Left kidney (tissue), 8 donors: ENCODE data around the gene CFAP300. TPM values are rescaled to one million over a fixed set of nuclear protein-coding genes. Genes with fewer than 3 reads are reported as not detected.

Experiments used
- DNase-seq: peaks from one replicate; pipeline ENCODE4 v3.0.0-alpha.2; 2013
- long read RNA-seq, 8 donors: transcript quantifications; one replicate each; lab custom pipeline, GENCODE V29; 2026
- polyA plus RNA-seq: library from polyadenylated mRNA; unstranded; fragments of 120-200 nt; gene quantifications from one replicate; pipeline ENCODE4 v1.2.1, GENCODE V29; 2013; ENCODE audit not compliant: insufficient read length

The CFAP300 gene
- 4.7 TPM for polyA plus RNA-seq
- long read RNA-seq, donor 1 = 0 reads
- long read RNA-seq, donor 2, partial matches to known transcripts = 0 of 3 reads
- long read RNA-seq, donor 2, other reads (novel, unspliced or antisense) = 0 of 3 reads
- long read RNA-seq, donor 3, partial matches to known transcripts = 0 of 1 reads
- long read RNA-seq, donor 3, other reads (novel, unspliced or antisense) = 0 of 1 reads
- long read RNA-seq, donor 4 = 0 reads
- long read RNA-seq, donor 5, partial matches to known transcripts = 0 of 7 reads
- long read RNA-seq, donor 5, other reads (novel, unspliced or antisense) = 0 of 7 reads
- long read RNA-seq, donor 6, partial matches to known transcripts = 0 of 3 reads
- long read RNA-seq, donor 6, other reads (novel, unspliced or antisense) = 0 of 3 reads
- long read RNA-seq, donor 7, partial matches to known transcripts = 0 of 3 reads
- long read RNA-seq, donor 7, other reads (novel, unspliced or antisense) = 0 of 3 reads
- long read RNA-seq, donor 8 = 0 reads

DNA sequence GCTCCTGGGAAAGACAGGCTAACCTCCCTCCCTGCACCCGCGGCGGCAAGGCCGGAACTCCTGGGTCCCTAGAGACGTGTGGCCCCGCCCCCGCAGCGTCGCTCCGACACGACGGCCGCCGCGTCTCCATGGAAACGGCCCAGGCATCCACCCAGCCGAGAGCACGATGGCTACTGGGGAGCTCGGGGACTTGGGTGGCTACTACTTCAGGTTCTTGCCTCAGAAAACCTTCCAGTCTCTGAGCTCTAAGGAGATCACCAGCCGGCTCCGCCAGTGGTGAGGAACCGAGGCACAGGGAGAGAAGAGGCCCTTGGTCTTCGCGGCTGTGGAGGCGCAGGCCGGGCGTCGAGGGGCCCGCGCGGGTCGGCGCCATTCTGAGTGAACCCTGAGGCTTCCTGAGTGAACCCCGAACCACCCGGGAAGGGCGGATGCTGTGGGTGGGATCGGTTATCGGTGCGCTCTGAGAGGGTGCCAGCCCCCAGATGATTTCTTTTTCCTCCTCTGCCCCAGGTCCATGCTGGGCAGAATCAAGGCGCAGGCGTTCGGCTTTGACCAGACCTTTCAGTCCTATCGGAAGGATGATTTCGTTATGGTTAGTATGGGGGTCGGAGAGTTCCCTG lies at the start of gene CFAP300:
TSS of gene CFAP300 (plus strand) at position 133 of the 620 bp plus-strand sequence. CDS start at position 167, 34 bp downstream.
- DNase-seq = peak; percentile 79

DNA sequence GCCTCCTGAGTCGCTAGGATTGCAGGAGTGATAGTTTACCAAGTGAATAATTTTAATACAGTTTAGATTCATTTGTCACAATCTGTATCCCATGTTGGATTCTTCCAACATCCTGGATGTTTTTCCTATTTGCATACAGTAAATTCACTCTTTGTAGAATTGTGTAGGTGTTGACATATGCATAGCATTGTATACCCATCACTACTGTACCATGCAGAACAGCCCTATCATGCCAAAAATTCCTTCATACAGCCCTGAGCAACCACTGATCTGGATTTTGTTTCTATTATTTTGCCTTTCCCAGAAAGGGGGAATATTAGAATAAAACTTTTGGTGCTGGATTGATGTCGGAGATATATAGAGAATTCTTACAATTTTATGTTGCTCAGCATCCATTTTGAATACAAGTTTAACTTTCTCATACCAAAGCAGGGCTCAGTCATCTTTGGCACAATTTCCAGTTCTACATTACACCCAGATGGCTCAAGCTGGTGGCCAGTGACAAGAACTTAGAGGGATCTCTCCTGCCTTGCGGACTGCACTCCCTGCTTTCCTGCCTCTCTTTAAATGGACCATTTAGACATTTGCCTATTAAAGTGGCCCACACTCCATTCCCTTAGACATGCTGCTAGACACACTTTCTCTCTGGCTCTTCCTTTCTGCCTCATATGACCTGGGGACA lies 45.4 kb upstream of the CFAP300 start:
- no peak for DNase-seq

DNA sequence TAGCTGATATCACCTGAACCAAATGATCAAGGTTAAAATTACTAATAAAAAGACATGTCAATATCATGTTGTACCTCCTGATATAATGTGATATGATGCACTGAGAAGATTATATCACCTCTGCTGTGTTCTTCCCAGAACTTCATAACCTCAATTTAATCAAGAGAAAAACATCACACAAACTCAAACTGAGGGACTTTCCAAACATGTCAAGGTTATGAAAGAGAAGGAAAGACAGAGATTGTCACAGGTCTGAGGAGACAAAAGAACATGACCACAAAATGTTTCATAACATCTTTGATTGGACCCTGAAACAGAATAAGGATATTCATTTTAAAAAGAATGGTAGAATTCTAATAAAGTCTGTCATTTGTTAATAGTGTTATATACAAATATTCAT lies 43.0 kb upstream of the CFAP300 start:
- DNase-seq = no peak

DNA sequence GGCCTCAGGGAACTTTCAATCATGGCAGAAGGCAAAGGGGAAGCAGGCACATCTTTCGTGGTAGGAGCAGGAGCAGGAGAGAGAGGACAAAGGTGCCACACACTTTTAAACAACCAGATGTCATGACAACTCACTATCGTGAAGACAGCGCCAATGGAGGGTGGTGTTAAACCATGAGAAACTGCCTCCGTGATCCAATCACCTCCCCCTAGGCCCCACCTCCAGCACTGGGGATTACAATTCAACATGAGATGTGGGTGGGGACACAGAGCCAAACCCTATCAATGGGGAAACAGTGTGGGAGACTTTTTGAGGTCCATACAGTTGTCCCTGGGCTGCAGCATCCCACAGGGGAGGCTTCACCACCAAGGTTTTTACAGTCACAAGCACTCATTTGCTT lies 41.9 kb upstream of the CFAP300 start:
- DNase-seq = no peak

DNA sequence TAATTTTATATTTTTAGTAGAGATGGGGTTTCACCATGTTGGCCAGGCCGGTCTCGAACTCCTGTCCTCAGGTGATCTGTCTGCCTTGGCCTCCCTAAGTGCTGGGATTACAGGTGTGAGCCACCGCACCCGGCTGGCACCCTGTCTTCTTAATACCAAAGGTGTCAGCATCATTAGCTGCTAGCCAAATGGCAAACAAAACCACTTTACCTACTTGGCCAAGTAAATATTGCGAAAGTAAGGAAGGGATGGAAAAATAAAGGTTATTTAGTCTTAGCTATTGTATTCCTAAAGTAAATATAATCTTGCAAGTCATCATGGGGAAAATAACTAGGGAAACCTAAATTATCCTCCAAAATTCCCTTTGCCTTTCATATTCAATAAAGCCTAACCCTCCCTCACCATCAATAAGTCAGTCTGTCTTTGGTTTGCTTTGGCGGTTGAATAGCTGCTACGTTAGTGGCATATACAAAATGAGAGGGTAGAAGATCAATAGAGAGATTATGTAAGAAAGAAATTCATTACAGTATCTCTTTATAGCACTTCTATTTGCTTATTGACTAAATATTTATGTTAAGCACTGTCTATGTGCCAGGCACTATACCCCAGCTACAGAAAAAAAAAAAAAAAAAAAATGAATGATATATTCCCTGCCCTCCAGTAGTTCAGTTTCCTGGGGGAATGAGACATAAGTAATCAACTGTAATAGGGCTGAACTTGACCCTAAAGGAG lies 40.2 kb upstream of the CFAP300 start:
- DNase-seq = no peak

DNA sequence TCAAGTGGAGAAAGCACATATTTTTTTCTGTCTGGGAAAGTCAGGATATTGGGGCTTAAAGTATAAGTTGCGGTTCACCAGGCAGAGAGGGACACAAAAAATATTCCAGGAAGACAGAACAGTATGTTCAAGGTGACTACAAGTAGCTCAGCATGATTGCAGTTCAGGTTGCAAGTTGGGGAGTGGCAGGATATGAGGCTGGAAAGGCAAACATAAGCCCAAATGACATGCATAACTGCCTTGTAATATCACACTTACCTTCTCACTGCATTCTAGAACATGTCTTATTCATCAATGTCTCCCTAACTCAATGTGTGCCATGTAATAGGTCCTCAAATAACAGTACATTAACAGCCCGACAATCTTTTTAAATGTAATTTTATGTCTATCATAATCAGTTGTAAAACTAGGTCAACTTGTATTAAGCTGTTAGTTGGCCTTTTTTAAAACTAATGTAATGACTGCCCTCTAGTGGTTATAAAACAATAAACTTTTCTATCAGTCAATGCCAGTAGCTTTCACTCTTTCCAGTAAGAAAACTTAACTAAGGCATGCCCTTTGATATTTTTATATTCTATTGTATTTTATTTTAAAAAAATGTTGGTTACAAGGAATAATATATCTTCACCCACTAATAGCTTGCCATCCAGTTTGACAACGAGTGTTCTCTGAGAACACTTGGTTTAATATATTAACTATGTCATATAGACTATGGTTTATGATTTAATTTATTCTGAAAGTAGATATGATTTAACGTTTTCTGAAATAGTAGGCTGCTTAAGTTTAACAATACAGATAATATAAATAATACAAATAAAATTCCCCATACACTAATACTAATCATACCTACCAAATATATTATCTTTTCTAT lies 39.4 kb upstream of the CFAP300 start:
- peak; percentile 64 for DNase-seq

DNA sequence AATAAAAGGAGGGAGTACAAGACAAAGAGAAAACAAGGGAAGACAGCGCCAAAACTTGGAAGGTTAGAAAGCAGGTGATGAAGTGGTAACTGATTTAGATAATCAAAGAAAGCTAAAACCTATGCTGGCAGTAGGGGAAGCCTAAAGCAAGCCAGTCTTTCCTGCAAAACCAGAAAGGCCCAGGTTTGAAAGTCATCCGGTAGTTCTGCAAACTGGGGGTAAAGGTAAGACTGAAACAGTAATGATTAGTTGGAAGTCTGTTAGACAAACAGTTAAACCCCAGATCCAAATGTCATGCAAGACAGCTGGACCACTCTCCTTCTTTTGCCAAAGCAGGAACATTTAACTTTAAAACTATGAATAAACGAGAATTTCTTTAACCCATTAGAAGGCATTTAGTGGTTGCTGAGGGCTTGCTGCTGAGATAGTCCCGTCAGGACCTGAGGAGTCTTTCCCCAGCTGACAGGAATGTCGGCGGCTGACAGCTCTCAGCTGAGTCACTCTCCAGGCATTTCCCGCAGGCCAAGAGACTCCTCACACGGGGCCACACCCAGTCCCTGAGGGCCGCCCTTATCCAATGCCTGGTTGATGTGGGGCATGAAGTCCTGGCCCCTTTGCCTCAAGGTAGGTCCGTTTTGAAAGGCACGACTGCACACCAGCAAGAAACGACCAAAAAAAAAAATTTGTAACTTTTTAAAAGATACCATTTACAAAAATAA lies 36.3 kb upstream of the CFAP300 start:
- DNase-seq = no peak

DNA sequence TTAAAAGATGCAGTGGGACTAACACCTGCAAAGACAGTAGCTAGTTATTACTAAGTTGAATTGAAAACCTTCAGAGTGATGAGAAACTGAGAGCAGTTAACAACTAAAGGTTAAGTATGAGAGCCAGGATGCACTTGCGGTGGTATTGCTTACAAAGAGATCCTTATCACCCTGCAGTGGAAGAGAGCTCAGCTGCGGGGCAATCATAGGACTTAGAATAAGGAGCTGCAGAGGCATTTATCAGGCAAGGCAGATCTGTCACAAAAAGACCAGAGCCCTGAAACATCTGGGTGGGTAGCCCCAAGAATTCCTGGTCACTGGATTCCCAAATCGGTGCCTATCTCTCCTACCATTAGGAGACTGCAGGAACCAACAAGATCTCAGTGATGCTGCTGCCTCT lies 34.3 kb upstream of the CFAP300 start:
- no peak for DNase-seq

DNA sequence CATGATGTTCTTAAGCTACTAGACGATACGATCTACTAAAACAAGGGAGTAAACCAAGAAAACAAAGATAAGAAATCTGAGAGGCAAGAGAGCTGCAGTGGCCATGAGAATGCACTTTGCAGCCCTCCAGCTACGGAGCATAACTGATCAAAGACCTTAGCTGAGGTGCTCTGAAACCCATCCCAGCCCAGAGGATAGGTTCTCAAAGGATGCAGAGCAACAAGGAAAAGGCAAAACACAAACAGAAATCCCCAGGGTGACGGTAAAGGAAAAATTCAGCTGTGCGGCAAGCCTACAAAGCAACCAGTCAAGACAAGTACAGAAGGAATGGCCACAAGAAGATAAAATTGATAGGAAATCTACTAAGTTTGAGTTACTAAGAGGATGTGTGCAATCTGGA lies 32.5 kb upstream of the CFAP300 start:
- no peak for DNase-seq

DNA sequence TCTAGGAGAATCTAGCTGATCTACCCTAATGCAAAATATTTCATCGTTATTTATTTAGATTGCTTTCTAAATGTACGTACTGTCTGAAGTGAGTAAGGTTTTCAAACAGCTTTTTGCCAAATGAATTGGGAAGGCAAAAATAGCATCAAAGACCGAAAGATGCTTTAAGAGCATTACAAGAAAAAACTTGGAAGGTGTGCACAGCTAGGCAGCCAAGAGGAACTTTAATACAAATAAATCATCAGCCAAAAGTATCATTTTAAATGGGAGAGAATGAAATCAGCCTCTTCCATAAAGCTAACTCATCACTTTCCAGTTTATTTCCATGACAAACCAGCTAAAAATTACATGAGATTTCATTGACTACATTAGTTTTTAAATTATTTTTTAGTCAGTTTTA lies 30.2 kb upstream of the CFAP300 start:
- no peak for DNase-seq

DNA sequence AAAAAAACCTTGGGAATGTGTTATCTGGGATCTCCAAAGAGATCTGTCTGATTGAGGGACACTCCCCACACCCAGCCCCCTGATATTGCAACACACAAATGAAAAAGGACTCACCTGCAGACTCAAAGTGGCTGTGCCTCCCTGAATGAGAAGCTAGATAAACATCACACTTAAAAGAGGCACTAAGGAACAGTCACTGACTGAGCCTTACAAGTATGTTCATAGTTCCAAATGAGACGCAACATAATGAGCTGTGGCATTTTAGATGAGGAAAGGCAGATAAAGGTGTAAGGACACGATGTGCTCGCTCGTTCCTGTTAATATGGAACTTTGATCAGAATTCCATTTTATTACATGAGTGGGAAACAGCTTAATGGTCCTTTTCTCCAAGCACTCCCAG lies 21.0 kb upstream of the CFAP300 start:
- DNase-seq = no peak

DNA sequence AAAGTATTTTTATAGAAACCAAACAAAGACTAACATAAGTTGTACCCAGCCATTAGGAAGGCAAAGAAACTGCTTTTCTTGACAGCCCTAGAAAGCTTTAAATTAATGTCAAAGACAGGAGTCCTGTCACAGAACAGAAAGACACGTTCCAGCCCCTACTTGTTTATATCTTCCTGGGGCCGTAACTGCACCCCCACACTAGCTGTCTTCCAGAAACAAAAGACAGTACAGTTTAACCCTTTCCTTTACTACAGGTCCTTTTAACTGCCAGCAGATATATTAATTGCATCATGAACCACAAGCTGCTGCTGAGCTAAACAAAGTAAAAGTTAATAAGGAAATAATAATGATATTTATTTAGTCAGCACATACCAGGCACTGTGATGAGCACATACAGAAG lies 20.3 kb upstream of the CFAP300 start:
- no peak for DNase-seq

DNA sequence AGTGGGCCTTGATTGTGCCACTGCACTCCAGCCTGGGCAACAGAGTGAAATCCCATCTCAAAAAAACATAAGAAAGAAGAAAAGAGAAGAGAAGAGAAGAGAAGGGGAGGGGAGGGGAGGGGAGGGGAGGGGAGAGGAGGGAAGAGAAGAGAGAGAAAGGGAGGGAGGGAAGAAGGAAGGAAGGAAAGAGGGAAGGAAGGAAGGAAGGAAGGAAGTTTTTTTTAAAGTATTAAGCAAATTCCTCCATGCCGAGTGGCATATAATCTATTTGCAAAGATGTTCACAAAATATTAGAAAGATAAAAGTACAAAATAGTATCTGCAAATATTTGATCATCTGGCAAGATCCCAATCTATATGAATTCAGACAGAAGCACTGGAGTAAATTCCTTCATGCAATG lies 10.5 kb upstream of the CFAP300 start:
- DNase-seq = no peak

DNA sequence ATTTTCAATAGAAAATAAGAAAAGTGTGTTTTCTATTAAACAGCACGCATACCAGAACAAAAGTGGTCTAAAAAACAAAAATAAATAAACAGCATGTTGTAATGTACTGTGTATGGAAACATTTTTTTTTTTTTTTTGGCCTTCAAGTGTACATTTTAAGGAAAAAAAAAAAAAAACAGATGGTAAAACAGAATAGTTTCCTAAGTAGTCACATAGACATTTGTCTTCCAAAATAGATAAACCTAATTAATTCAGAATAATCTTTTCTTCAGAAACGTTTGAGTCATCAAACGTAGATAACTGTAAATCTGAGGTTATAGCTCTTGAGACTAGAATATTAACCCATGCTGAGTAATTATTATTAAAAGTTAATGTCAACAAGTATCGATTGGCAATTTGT lies 396 bp upstream of the CFAP300 start:
- DNase-seq = no peak

DNA sequence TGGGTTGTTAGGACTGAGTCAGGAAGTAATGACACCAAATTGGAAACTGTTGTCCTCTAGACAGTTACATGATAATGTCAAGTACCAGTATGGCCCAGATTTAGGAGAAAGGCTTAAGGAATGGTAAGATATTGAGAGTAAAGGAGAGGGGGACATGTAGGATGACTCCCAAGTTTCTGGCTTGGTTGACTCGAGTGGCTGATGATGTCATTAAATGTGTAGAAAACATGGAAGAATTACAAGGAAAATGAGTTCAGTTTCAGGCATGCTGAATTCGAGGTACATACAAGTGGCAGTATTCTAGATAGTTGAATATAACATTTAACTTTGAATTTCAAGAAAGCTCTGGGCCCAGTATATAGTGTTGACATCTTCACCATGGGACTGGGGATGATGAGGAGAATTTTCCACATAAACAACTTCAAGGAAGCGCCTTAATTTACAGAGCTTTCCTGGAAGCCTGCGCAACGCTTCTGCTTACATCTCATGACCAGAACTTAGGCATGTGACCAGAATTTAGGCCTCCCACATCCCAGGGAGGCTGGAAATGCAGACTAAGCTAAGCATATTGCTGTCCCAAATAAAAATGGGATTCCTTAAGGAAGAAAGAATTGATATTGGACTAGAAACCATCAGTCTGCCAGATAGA lies 3.8 kb downstream of the CFAP300 start:
- no peak for DNase-seq

DNA sequence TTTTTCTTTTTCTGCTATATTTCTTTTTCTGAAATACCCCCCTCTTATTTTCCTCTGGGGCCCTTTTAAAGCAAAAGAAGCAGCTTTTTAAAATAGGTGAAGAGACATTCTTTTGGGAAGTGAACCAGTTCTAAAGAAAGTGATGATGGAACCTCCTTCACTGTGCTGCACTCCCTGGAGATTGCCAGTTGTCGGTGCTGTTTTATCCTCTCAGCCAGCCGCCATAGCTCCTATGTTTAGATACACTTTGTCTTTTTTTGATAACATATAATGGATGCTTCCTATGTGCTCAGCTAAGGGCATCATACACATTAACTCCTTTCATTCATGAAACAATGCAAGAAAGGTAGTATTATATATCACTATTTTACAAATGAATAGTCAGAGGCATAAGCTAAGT lies 14.0 kb downstream of the CFAP300 start:
- no peak for DNase-seq

DNA sequence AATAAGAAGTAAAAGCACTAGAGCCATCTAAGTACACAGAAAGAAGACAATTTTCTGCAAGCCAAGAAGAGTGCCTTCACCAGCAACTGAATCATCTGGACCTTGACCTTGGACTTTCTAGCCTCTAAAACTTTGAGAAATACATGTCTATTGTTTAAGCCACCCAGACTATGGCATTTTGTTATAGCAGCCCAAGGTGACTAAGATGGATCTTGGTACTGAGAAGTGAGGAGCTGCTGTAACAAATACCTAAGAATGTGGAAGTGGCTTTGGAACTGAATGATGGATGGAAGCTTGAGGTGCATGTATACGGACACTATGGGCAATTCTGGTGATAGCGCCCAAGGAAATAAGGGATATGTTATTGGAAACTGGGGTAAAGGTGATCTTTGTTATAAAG lies 14.9 kb downstream of the CFAP300 start:
- DNase-seq = no peak

DNA sequence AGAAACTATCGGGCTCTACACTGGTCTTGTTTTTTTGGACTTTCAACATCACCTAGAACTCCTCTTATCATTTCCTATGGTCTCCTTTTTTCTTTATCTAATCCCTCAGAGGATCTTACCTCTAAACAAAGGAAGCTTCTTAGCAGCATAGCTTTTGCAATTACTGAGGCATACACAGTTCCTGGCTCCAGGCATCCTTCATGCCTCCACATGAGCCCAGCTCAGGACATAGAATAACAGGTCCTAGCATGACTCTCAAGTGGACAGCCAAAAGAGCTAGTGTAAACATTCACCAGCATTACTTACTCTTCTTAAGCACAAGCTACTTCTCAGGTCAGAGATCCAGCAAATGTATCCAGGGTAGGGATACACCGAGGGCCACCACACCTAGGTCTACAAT lies 17.1 kb downstream of the CFAP300 start:
- no peak for DNase-seq

DNA sequence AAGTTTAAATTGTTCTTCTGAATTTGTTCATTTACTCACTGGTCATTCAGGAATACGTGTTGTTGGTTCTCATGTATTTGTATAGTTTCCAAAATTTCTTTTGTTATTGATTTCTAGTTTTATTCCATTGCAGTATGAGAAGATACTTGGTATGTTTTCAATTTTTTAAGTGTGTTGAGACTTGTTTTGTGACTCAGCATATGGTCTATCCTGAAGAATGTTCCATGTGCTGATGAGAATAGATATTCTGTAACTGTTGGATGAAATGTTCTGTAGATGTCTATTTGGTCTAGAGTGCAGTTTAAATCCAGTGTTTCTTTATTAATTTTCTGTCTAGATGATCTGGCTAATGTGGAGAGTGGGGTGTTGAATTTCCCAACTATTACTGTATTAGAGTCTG lies 23.5 kb downstream of the CFAP300 start:
- DNase-seq = no peak
